Activated CD8-positive, alpha-beta T cell treated with anti-CD3 and anti-CD28 coated beads for 36 hours (primary cell): Measurements from ENCODE around the gene ATG101. TPM values are rescaled to one million over a fixed set of nuclear protein-coding genes. Genes with fewer than 3 reads are reported as not detected.

ENCODE experiments used
- ATAC-seq: fragments of 200-7000 bp; cut with Tn5 transposase; one replicate; pipeline ENCODE4 v1.10.0; 2021; ENCODE audit warnings: mild to moderate bottlenecking, moderate library complexity
- CTCF ChIA-PET: fragments of 350-600 bp; sonication (Branson Sonifier 250); formaldehyde crosslinking; loops from one replicate; lab custom pipeline; 2021; ENCODE audit warnings: antibody characterized with exemption; lab: Charles Lee
- POLR2A ChIA-PET: fragments of 350-600 bp; sonication (Branson Sonifier 250); formaldehyde crosslinking; loops from one replicate; lab custom pipeline; 2021; ENCODE audit warnings: antibody characterized with exemption; lab: Charles Lee
- DNase-seq: peaks from one replicate; pipeline ENCODE4 v3.0.0-alpha.2; 2020
- H3K27ac Mint-ChIP-seq: one replicate; pipeline ENCODE4 v1.8.0; 2021; ENCODE audit warnings: mild to moderate bottlenecking, mixed read lengths
- H3K27me3 Mint-ChIP-seq: one replicate; pipeline ENCODE4 v1.8.0; 2021; ENCODE audit warnings: mixed read lengths
- H3K36me3 Mint-ChIP-seq: one replicate; pipeline ENCODE4 v1.8.0; 2021; ENCODE audit warnings: low read depth, mixed read lengths
- H3K4me1 Mint-ChIP-seq: one replicate; pipeline ENCODE4 v1.8.0; 2021; ENCODE audit warnings: low read depth, mixed read lengths
- H3K4me3 Mint-ChIP-seq: one replicate; pipeline ENCODE4 v1.8.0; 2021; ENCODE audit warnings: mild to moderate bottlenecking, moderate library complexity, mixed read lengths
- H3K9me3 Mint-ChIP-seq: one replicate; pipeline ENCODE4 v1.8.0; 2021; ENCODE audit warnings: mixed read lengths
- intact Hi-C: fragments of 100-400 bp; cut with micrococcal nuclease; formaldehyde crosslinking; loops from one replicate; pipeline ENCODE4 v1.10.0; 2022
- total RNA-seq, 2 experiments: library from RNA; stranded (reverse); gene quantifications; one replicate each; pipeline ENCODE4 v1.2.3, GENCODE V29; 2021
- TF ChIP-seq, protein P1 (sequence below): fragments of 200-600 bp; IDR thresholded peaks from one replicate; pipeline ENCODE4 v1.8.0; 2022; ENCODE audit warnings: antibody characterized with exemption, mild to moderate bottlenecking

The ATG101 gene
- total RNA-seq, 2 experiments from 2014 or later: 25.6 to 28.4 TPM

DNA sequence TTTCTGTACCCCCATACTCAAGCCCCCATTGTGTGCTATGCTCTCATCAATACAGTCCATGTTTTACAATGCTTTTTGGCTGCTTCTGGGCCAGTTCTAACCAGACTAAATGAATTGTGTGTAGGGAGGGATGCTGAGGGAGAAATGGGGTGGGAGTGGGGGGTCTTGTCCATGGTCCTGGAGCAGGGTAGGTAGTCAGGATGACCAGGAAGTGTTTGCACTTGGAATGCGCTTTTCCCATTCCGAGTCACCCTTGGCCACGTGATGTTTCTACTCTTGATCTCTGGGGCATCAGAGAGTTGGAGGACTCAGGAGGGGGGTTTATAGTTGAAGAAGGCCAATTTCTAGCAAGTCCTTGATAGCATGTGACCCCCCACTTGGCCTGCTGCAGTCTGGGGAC is 8.5 kb downstream of the ATG101 start:
- TF ChIP-seq, protein P1, sequence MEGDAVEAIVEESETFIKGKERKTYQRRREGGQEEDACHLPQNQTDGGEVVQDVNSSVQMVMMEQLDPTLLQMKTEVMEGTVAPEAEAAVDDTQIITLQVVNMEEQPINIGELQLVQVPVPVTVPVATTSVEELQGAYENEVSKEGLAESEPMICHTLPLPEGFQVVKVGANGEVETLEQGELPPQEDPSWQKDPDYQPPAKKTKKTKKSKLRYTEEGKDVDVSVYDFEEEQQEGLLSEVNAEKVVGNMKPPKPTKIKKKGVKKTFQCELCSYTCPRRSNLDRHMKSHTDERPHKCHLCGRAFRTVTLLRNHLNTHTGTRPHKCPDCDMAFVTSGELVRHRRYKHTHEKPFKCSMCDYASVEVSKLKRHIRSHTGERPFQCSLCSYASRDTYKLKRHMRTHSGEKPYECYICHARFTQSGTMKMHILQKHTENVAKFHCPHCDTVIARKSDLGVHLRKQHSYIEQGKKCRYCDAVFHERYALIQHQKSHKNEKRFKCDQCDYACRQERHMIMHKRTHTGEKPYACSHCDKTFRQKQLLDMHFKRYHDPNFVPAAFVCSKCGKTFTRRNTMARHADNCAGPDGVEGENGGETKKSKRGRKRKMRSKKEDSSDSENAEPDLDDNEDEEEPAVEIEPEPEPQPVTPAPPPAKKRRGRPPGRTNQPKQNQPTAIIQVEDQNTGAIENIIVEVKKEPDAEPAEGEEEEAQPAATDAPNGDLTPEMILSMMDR: no peak
- ATAC-seq: no peak
- Mint-ChIP-seq H3K36me3 (peaks cover 33% of the 10 kb centered on the region), H3K9me3 (no peaks in the 10 kb centered on the region), H3K4me3 (no peak overlapping the region), H3K4me1 (peaks cover 19% of the 10 kb centered on the region), H3K27me3 (no peaks in the 10 kb centered on the region), H3K27ac (no peak overlapping the region)
- POLR2A ChIA-PET: interaction anchor here (2.0 kb wide), 1 partner anchor 9 kb away, joined by 7 read pairs; the partner anchor contains the start of gene ATG101
- intact Hi-C loops: no loop called here
- DNase-seq: no peak
- CTCF ChIA-PET: interaction anchor here (1.3 to 12.8 kb wide), 2 partner anchors 20 to 52 kb away, joined by 3 to 394 read pairs; no protein-coding TSS in a partner anchor

DNA sequence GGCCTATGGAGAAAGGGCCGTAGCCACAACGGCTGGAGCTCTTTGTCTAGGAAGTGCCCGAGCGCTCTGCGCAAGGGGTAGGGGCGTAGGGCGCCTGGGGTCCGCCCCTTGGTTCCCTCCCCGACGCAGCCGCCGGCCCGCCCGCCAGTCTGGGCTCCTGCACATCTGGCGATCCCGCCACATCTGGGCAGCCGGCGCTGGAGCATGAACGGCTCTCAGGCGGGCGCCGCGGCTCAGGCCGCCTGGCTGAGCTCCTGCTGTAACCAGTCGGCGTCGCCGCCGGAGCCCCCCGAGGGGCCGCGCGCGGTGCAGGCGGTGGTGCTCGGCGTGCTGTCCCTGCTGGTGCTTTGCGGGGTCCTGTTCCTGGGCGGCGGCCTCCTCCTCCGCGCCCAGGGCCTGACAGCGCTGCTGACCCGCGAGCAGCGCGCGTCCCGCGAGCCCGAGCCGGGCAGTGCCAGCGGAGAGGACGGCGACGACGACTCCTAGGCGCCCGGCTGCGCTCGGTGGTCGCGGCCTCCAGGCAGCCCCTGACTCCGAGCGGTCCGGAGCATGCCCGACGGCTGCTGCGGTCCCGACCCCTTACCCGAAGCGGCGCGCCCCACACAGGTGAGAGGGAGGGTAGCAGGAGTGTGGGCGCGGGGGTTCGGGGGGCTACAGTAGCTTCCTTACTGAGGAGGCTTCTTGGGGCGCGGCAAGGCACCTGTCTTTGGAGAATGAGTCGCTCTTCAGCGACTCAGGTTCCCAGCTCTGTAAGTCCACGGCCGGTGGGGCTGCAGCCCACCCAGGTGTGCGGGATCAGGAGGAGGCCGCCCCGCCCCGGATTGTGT is 10.0 kb downstream of the ATG101 start, which contains the start of gene SMIM41:
Gene SMIM41 (plus strand): TSS at position 129 of the 827 bp plus-strand sequence. CDS start 76 bp downstream, at position 205.
- Mint-ChIP-seq H3K27me3 (no peaks in the 10 kb centered on the region), H3K4me3 (no peak within 1 kb of the TSS), H3K9me3 (no peaks in the 10 kb centered on the region), H3K4me1 (peaks cover 10% of the 10 kb centered on the region), H3K36me3 (peaks cover 21% of the 10 kb centered on the region), H3K27ac (no peak within 1 kb of the TSS)
- intact Hi-C loops: no loop called here
- TF ChIP-seq, protein P1: no peak
- ATAC-seq: no peak
- ChIA-PET POLR2A (interaction anchor here (1.8 to 2.0 kb wide), 2 partner anchors 11 to 47 kb away, joined by 4 to 7 read pairs; partner anchors contain the start of gene ATG101), CTCF (interaction anchor here (0.7 to 12.8 kb wide), 2 partner anchors 9 to 54 kb away, joined by 3 to 394 read pairs; no protein-coding TSS in a partner anchor)
- no peak for DNase-seq

DNA sequence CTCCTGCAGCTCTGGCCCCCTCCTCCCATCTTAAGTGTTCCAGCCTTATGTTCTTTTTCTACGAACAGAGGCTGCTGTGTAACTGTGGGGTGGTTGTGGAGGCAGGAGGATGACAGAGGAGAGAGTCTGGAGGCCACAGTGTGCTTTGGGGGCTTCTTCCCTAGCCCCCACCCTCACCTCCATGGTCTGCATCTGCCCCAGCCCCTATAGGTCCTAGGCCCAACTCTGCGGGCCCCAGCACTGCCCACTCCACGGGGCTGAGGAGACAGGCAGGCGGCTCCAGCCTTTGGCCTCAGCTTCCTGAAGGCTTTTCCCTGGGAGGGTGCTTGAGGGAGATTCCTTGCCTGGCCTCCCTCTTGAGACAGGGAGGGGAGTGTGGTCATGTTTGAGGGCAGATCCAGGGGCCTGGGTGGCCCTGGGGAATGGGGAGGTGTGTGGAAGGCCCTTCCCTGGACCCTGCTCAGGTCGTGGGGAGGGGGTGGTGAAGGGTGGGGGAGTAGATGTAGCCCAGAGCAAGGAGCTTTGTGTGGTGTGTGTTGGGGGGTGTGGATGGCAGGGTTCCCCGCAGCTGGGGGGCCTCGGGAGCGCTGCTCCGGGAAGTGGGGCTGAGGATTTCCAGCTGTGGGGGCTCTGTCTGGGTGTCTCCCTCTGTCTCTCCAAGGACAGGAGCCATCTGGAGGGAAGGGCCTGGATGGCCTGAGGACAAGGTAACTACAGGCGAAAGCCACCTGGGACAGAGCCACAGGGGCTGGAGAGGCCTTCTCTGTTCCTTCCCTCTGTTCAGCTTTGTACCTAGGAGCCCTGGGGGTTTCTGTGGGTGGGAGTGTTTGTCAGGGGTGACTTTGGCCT is 10.8 kb downstream of the ATG101 start:
- H3K27me3 Mint-ChIP-seq: no peaks in the 10 kb centered on the region
- TF ChIP-seq, protein P1: no peak
- H3K4me1 Mint-ChIP-seq: peaks cover 9% of the 10 kb centered on the region
- H3K27ac Mint-ChIP-seq: no peak overlapping the region
- CTCF ChIA-PET: interaction anchor here (0.6 to 12.8 kb wide), 7 partner anchors 9 to 218 kb away, joined by 3 to 394 read pairs (median 4); partner anchors contain the start of gene ATG101
- intact Hi-C loops: no loop called here
- DNase-seq (no peak), ATAC-seq (no peak)
- POLR2A ChIA-PET: interaction anchor here (1.8 to 2.7 kb wide), 3 partner anchors 11 to 55 kb away, joined by 4 to 11 read pairs (median 9); partner anchors contain the start of gene ATG101
- H3K4me3 Mint-ChIP-seq: no peak overlapping the region
- H3K9me3 Mint-ChIP-seq: no peaks in the 10 kb centered on the region
- H3K36me3 Mint-ChIP-seq: peaks cover 19% of the 10 kb centered on the region

DNA sequence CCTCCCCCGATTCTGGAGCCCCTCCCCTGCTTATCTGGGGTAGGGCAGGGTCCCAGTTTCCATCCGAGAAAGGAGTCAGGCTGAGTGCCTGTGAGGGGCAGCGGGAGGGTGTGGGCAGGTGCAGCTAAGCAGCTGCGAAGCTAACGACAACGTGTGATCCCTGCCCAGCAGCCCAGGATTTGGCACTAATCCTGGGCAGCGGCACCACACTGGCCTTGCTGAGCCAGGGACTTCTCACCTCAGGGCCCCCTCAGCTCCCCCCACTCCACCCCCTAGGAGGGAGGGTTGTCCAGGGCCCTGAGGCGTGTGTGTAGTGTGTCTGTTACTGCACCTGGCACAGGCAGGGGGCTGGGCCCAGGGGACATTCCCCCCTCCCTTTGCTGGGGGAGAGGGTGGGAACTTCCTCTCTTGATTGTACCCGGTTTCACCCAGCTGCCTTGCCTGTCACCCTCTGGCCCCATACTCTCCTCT is 11.5 kb downstream of the ATG101 start:
- peaks cover 9% of the 10 kb centered on the region for H3K4me1 Mint-ChIP-seq
- no peak overlapping the region for H3K27ac Mint-ChIP-seq
- ChIA-PET CTCF (interaction anchor here (0.6 to 12.8 kb wide), 10 partner anchors 9 to 218 kb away, joined by 3 to 394 read pairs (median 6); partner anchors contain the start of gene ATG101), POLR2A (interaction anchor here (1.7 to 2.7 kb wide), 4 partner anchors 11 to 56 kb away, joined by 4 to 11 read pairs (median 6); partner anchors contain the start of genes ATG101 and NR4A1)
- H3K4me3 Mint-ChIP-seq: no peak overlapping the region
- TF ChIP-seq, protein P1: no peak
- intact Hi-C loops: no loop called here
- DNase-seq (peak; percentile 33), ATAC-seq (peak; percentile 55)
- H3K27me3 Mint-ChIP-seq: no peaks in the 10 kb centered on the region
- H3K9me3 Mint-ChIP-seq: no peaks in the 10 kb centered on the region
- peaks cover 16% of the 10 kb centered on the region for H3K36me3 Mint-ChIP-seq
